Left hindlimb (tissue), 1 donor: Measurements from ENCODE around the gene RNF151.
"Not testable (repeated sequence)": the region's sequence is repeated elsewhere in the genome, so short reads cannot be mapped to it uniquely, and the experiment has no call there.

ENCODE experiments used
- DNase-seq: peaks from one replicate; pipeline ENCODE4 v3.0.0-alpha.2; 2018

The RNF151 gene

DNA sequence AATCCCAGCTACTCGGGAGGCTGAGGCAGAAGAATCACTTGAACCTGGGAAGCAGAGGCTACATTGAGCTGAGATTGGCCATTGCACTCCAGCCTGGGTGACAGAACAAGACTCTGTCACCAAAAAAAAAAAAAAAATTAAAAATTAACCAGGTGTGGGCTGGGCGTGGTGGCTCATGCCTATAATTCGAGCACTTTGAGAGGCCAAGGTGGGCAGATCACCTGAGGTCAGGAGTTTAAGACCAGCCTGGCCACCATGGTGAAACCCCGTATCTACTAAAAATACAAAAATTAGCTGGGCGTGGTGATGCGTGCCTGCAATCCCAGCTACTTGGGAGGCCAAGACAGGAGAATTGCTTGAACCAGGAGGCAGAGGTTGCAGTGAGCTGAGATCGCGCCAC, 26.8 kb upstream of the RNF151 start:
- not testable (repeated sequence) for DNase-seq

DNA sequence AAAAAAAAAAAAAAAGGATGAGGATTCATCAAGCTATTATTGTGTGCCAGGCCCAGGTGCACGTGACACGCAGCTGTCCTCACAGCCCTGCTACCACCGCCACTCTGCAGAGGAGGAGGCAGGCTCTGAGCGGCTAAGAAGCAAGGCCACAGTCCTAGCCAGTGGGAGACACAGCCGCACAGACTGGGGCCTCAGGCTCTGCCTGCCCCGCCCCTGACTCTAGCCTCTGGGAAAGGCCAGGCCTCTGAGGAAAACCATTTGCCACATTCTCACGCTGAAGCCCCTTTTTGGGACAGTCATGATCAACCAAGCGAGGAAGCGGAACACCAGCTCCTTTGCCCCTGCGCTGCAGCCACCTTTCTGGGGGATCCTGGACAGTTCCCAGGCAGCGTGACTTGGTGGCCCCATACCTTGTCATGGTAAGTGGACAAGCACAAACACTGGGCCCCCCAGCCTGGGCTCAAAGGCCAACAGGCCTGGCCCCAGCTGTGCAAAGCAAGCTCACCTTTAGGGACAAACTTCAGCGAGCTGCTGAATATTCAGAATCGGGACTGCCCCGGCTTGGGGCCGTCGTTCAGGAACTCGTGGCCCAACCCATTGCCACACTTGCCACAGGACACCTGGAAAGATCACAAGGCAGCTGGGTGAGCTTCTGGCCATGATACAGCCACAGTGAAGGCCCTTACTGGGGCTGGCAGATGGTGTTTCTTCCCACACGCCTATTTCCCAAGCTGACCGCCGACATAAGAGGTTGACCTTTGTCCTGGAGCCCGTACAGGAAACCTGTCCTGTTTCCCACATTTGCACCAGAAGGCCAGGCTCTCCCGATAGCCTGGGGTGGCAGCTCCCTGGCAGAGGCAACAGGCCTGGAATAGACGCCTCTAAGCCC, 26.1 kb upstream of the RNF151 start:
- DNase-seq: no peak

DNA sequence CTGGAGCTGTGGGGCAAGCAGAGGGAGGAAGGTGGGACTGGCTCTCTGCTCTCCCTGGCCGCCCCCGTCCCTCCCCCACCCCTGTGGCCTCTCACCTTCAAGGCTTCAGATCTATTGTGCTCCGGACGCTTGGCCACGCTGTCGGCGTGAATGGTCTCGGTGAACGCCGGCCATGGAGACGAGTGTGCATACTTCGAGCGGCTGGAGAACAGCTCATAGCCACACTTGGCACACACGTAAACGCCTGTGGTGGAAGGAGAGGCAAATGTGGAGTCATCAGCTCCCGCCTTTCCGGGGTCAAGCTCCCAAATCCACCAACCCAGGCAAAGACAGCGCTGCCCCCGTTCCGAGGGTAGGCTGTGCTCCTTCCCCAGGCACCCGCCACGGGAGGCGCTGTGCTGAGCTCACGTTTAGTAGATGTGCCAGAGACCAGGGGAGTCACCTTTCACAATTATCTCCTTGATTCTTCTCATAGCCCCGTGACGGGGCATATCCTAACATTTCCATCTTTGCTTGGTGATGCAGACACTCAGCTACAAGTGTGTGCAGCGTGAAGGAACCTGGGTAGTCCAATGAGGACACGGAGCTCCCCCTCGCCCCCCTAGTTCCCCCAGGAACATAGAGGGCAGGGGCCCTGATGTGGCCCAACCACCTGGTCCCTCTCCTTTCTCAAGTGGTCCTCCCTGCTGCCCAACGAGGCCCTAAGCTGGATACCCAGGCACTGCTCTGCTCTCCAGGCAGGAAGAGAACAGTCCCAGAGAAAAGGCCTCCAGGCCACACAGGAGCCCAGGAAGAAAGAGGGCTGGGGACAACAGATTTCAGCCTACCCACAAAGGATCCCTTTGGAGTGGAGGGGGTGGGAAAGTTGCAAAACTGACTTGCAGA, 25.3 kb upstream of the RNF151 start:
- no peak for DNase-seq

DNA sequence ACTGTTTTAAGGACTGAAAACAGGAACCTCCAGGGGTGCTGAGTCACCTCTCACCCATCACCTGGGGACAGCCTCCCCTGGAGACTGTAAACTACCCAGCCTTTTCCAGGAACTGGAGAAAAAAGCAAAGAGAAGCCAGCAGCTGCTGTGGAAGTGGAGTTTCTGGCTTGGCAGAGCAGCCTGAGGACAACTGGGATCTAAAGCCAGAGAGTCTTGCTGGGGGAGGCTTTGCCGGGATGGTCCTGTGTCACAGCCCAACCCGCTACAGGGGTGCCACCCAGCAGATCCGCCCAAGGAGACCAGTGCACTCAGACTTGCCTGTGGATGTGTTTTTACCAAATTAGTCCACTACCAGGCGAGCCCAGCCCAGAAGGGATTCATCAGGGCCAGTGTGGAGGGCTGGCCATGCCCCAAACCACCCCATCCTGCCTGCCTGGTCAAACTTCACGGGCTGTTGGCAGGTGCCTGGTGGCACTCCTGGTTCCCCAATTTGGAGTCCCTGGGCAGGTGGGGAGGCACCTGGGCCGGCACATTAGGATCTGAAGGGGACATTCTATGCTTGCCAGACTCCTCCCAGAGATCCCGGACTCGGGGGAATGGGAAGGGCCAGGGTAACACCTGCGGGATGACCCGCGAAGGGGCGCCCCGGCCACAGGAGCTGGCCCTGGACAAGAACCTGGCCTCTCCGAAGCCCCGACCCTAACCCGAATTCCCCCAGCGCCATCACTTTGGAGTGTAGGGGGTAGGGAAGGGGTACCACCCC, 24.4 kb upstream of the RNF151 start:
- DNase-seq: no peak

DNA sequence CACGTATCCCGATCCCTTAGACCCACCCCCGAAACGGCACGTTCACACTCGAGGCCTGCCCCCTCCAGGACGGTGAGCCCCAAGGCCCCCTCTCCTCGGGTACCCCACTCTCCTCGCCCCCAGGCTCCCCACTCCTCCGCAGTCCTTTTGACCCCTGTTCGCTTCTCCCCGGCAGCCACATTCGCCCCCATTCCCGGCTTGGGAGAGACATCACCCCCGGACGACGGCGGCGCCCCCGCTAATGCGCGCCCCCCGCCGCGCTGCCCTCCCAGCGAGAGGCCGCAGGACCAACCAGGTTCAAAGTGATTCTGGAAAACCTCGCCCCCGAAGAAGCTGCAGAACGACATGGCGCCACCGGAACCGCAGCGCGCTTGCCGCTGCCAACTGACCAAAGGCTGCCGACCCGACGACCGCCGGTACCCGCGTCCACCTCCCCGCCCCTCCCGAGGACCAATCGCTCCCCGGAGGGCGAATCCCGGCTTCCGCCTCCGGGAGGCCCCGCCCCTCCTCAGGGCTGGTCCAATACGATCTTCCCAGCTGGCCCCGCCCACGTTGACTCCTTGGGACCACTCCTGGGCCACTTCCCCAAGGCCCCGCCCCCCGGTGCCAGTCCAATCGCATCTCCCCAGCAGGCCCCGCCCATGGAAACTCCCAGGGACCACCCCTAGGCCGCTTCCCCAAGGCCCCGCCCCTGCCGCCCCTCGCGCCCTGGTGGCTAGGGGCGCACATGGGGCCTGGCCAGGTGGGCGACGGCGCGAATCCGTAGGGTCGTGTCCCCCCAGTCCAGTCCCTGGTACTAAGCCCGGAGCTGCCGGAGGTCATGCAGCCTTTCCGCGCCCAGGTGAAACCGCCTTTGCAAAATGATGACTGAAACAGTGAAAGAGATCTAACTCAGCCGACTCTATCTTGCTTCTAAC, 23.6 kb upstream of the RNF151 start, which contains the start of gene MSRB1:
Gene MSRB1 (minus strand): TSS at position 390 of the 917 bp plus-strand sequence. CDS start 43 bp downstream, at position 347.
- peak; percentile 99 for DNase-seq

DNA sequence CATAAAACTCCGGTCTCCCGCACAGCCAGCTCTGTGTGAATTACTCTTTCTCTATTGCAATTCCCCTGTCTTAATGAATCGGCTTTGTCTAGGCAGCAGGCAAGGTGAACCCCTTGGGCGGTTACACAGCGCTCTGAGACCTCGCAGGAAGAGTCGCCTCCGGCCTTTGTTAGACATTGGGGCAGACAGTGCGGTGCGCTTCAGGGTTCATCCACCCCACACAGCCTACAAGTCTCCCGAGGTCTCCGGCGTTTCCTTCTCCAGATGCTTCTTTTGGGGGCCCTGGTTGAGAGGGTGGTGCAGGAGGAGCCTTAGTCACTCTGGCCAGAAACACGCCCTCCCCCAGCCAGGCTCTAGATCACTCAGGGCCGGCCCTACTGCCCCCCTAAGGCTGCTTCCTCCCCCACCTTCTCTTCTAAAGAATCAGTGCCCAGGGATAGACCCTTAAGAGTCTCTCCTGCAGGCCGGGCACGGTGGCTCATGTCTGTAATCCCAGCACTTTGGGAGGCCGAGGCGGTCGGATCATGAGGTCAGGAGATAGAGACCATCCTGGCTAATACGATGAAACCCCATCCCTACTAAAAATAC, 21.9 kb upstream of the RNF151 start:
- DNase-seq: no peak

DNA sequence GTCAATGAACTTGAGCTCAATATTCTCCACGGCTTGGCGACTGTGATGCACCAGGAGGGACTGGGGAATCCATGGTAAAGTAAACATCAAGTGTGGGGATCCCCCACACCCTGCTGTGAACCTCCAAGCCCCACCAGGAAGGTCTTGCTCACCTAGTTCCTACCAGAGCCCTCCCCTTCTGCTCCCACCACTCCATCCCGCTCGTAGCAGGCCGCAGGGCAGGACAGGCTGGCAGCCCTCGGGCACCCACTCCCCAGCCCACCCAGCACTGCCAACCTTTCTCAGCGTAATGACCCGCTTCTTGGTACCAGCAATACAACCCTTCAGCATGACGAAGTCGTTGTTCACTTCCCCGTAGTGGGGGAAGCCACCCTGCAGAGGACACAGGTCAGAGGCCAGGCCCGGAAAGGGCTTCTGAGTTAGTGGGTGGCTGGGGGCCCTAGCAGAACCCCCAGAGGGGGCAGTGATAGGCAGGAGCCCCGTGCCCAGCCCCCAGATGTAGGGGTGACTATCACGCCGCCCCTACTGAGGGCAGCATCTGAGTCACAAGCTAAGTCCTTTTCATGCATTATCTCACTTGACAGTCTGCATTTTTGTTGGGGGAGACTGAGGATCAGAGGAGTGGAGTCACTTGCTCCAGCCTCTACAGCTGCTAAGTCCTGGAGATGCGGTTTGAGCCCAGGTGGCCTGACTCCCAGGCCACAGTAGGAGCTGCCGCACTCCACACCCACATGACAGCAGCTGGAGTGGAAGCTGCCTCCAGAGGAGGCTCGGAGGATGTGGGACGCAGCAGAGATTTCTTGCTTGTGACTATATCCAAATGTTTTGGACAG, 20.9 kb upstream of the RNF151 start:
- DNase-seq: no peak

DNA sequence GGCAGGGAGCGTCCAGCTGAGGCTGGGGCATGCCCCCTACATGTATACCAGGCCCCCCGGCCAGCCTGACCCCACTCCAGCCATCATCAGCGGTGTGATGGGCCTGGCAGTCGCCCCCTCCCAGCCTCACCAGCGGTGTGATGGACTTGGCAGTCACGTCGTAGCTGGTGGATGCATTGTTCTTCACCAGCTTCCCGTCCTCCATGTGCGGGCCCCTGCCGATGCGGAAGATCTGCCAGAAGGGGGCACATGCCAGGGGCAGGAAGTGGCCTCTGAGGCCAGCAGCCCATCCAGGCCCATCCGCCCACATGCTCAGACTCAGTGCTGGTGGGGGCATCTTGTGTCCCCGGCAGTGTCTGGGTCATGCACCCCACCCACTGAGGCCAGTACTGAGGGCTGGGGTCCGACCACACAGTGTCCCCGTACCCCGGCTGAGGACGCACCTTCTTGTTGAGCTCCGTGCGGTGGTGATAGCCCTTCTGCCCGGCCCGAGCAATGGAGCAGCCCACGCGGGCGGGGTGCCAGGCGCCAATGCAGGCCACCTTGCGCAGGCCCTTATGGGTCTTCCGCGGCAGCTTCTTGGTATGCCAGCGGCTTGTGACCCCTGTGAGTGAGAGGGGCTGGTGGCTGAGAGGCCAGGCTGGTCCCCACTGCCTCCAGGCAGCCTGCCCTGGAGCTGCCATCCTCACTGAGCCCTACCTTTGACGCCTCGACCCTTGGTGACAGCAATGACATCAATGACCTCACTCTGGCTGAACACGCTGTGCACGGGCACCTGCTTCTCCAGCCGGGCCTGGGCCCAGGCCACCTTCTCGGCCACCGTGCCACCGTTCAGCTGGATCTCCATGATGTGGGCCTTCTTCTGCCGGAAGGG, 19.9 kb upstream of the RNF151 start:
- no peak for DNase-seq

DNA sequence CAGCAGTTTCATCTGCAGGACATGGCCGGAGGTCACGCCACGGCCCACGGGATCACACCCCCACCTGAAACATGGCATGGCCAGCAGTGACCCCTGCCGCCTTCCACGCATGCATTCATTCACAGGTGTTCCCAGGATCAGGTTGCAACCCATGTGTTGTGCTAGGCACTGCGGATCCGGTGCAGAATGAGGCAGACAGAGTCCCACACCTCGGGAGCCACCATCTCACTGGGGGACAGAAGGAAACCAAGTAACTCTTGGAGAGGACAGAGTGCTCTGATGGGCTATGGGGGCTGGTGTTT, 19.3 kb upstream of the RNF151 start:
- DNase-seq: no peak

DNA sequence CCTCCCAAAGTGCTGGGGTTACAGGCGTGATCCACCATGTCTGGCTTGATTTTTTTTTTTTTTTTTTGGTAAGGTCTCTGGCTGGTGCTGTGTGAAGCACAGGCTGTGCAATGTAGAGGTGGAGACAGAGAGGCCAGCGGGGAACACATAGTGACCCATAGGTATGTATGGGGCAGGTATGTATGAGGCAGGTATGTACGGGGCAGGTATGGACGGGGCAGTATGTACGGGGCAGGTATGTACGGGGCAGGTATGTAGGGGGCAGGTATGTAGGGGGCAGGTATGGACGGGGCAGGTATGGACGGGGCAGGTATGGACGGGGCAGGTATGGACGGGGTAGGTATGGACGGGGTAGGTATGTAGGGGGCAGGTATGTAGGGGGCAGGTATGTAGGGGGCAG, 17.1 kb upstream of the RNF151 start:
- no peak for DNase-seq

DNA sequence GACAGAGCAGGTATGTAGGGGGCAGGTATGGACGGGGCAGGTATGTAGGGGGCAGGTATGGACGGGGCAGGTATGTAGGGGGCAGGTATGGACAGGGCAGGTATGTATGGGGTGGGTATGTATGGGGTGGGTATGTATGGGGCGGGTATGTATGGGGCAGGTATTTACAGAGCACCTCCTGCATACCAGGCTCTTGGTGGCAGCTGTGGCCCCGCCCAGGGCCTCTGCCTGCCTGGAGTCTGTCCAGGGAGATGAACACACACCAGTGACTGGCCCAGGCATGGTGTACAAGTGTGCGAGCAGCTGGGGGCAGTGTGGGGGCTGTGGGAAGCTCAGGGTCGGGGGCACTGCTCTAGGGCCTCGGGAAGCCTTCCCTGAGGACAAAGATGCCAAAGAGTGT, 16.6 kb upstream of the RNF151 start:
- no peak for DNase-seq

DNA sequence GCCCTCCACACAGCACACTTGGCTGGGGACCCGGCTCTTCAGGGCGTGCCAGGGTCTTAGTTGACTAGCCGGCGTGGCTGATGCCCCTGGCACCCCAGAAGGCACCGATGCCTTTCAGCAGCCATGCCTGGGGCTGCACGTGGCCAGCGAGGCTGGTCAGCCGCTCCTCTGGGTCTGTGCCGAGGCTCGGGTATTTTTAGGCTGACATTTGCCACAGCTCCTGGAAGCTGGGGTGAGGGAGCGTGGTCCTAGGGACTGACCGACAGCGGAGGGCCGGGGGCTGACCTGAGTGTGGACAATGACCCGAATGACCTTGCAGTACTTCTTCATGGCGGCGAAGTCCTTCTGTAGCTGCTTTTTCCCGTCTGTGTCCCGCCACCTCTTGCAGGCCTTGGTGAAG, 16.1 kb upstream of the RNF151 start:
- DNase-seq: no peak

DNA sequence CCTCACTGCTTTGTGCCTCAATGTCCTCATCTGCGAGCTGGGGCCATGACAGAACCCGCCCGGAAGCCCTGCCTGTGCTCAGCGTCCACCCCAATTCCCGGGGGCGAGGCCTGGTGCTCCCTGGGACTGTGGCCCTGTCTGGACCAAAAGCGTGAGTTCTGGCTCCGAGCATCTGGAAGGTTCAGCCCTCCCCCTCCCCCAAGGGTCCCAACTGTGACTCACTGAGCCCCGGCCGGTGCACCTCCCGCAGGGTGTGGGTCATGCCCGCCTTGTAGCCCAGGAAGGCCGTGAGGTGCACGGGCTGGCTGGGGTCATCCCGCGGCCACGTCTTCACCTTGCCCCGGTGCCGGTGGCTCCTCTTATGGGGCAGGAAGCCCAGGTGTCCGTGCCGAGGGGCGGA, 12.9 kb upstream of the RNF151 start:
- peak; percentile 25 for DNase-seq

DNA sequence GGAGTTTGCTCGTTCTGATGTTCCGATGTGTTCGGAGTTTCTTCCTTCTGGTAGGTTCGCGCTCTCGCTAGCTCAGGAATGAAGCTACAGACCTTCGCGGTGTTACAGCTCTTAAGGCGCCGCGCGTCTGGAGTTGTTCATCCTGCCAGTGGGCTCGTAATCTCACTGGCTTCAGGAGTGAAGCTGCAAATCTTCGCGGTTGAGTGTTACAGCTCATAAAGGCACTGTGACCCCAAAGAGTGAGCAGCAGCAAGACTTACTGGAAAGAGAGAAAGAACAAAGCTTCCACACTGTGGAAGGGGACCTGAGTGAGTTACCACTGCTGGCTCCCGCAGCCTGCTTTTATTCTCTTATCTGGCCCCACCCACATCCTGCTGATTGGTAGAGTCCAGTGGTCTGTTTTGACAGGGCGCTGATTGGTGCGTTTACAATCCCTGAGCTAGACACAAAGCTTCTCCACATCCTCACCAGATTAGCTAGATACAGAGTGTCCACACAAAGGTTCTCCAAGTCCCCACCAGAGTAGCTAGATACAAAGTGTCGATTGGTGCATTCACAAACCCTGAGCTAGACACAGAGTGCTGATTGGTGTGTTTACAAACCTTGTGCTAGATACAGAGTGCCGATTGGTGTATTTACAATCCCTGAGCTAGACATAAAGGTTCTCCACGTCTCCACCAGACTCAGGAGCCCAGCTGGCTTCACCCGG, 9.1 kb upstream of the RNF151 start:
- DNase-seq: not testable (repeated sequence)

DNA sequence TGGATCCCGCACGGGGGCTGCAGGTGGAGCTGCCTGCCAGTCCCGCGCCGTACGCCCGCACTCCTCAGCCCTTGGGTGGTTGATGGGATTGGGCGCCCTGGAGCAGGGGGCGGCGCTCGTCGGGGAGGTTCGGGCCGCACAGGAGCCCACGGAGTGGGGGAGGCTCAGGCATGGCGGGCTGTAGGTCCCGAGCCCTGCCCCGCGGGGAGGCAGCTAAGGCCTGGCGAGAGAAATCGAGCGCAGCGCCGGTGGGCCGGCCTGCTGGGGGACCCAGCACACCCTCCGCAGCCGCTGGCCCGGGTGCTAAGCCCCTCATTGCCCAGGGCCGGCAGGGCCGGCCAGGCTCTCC, 8.5 kb upstream of the RNF151 start:
- peak; percentile 26 for DNase-seq

DNA sequence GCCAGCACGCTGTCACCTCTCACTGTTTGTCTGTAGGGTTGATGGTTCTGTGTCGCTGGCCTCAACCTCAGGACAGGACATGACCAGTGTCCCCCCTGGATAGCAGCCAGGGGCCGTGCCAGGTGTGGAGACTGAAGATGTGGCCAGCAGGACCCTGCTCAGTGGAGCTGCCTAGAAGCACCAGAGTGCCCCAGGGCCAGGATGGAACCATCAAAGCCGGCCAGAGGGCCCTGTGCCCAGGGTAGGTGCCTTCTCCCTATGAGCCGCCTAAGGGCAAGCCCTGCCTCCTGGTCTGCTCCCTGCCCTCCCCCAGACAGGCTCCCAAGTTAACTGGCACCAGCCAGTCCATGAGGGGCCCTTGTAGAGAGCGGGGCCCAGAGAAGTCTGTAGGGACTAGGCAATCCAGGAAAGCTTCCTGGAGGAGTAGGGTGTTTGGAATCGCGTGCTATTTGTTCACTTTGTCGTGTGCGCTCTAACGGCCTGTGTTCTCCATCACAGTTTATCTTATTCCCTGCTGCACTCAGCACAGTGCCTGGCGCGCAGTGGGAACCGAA, 7.9 kb upstream of the RNF151 start:
- peak; percentile 39 for DNase-seq

DNA sequence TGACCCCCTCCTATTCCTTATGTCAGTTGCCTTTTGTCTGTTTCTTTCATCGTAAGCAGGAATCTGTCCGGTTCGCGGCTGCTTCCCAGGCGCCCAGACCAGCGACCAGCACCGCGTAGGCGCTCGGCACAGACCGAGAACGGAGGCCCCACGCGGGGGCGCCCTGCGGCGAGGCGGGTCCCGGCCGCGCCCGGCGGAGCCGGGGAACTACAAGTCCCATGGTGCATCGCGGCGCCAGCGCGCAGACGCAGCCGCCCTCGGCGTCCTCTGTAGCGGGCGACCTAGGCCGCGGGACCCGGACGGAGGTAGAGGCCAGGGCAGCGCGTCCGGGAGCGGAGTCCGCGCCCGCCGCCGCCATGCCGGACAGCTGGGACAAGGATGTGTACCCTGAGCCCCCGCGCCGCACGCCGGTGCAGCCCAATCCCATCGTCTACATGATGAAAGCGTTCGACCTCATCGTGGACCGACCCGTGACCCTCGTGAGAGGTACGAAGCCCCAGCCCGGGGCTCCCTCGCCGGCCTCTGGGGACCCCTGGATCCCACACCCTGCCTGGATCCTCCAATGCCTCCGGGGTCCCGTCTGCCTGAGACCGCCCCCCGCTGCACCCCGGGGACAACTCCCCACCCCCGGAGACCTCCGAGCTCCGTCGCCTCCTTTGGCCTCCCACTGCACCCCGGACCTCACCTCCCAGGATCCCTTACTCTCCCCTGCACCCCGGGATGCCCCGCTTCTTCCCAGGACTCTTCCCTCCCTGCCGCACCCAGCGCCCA, 7.2 kb upstream of the RNF151 start, which contains the start of gene NDUFB10:
Gene NDUFB10 (plus strand): TSS at position 270 of the 771 bp plus-strand sequence. CDS start 87 bp downstream, at position 357.
- DNase-seq: peak; percentile 92
